Keratinocyte (primary cell): ENCODE results near the gene ARID5B. TPM values are rescaled to one million over a fixed set of nuclear protein-coding genes. Genes with fewer than 3 reads are reported as not detected.

Source experiments
- DNase-seq: peaks from one replicate; pipeline ENCODE4 v3.0.0-alpha.2; 2011; ENCODE audit warnings: low read depth, missing footprints, low spot score
- FAIRE-seq: peaks from 2 replicates; lab custom pipeline; 2011; peaks lifted over from hg19 to GRCh38; lab: Jason Lieb, UNC
- H2AFZ ChIP-seq: 2 replicates; pipeline ENCODE4 v1.6.0; 2012; ENCODE audit warnings: low read length, control low read depth, inconsistent platforms; ENCODE audit not compliant: control insufficient read depth
- H3K27ac ChIP-seq: 2 replicates; pipeline ENCODE4 v1.5.1; 2011; ENCODE audit warnings: low read length; ENCODE audit not compliant: control insufficient read depth, insufficient read depth
- H3K27me3 ChIP-seq: 3 replicates; pipeline ENCODE4 v1.6.0; 2011; ENCODE audit warnings: low read length; ENCODE audit not compliant: control insufficient read depth, insufficient read depth; ENCODE audit errors: extremely low read depth
- H3K36me3 ChIP-seq, 2 experiments: 2 replicates in 1 of 2; 3 replicates in 1 of 2; pipeline ENCODE4 v1.5.1; 2011; ENCODE audit warnings: low read length in 2 of 2, mild to moderate bottlenecking in 1 of 2; ENCODE audit not compliant: control insufficient read depth in 2 of 2, insufficient read depth in 2 of 2; ENCODE audit errors: extremely low read depth in 1 of 2
- H3K4me1 ChIP-seq: 3 replicates; pipeline ENCODE4 v1.5.1; 2011; ENCODE audit warnings: low read length; ENCODE audit not compliant: control insufficient read depth, insufficient read depth; ENCODE audit errors: extremely low read depth
- H3K4me2 ChIP-seq: 3 replicates; pipeline ENCODE4 v1.6.0; 2011; ENCODE audit warnings: low read depth, low read length; ENCODE audit not compliant: control insufficient read depth, insufficient read depth; ENCODE audit errors: extremely low read depth
- H3K4me3 ChIP-seq, 3 experiments: fragments of 200-600 bp in 1 of 3; sonication (generic) in 1 of 3; 2 replicates in 2 of 3; 3 replicates in 1 of 3; pipeline ENCODE4 v1.5.1; 2011 to 2016; ENCODE audit warnings: low read length in 3 of 3, mild to moderate bottlenecking in 3 of 3, control low read depth in 2 of 3, inconsistent platforms in 1 of 3, low read depth in 1 of 3, mixed read lengths in 1 of 3, mixed run types in 1 of 3, moderate library complexity in 1 of 3; ENCODE audit not compliant: control insufficient read depth in 2 of 3, insufficient read depth in 2 of 3; ENCODE audit errors: extremely low read depth in 1 of 3
- H3K79me2 ChIP-seq: 2 replicates; pipeline ENCODE4 v1.6.0; 2012; ENCODE audit warnings: low read length; ENCODE audit not compliant: control insufficient read depth, insufficient read depth
- H3K9ac ChIP-seq: 3 replicates; pipeline ENCODE4 v1.6.0; 2011; ENCODE audit warnings: low read length; ENCODE audit not compliant: control insufficient read depth, insufficient read depth; ENCODE audit errors: extremely low read depth
- H3K9me1 ChIP-seq: 3 replicates; pipeline ENCODE4 v1.6.0; 2011; ENCODE audit warnings: low read length; ENCODE audit not compliant: control insufficient read depth, insufficient read depth; ENCODE audit errors: extremely low read depth
- H3K9me3 ChIP-seq: 2 replicates; pipeline ENCODE4 v1.5.1; 2012; ENCODE audit warnings: low read depth, low read length; ENCODE audit not compliant: control insufficient read depth
- H4K20me1 ChIP-seq: 3 replicates; pipeline ENCODE4 v1.6.0; 2011; ENCODE audit warnings: low read length; ENCODE audit not compliant: control insufficient read depth, insufficient read depth; ENCODE audit errors: extremely low read depth
- EZH2 ChIP-seq: IDR thresholded peaks from one replicate; pipeline ENCODE4 v1.6.1; 2012; ENCODE audit warnings: inconsistent platforms, mild to moderate bottlenecking, low read length, moderate library complexity
- dilution Hi-C: fragments of 300-500 bp; cut with MboI; formaldehyde crosslinking; loops from one replicate; pipeline ENCODE4 v1.7.0; 2020; ENCODE audit warnings: low sequenced_read_pairs; ENCODE audit not compliant: extremely low pct_ligation_motif_present
- polyA plus RNA-seq, 5 experiments: library from polyadenylated mRNA; depleted of rRNA in 3 of 5; stranded (reverse) in 3 of 5; stranded (forward) in 1 of 5; unstranded in 1 of 5; fragments of >200 nt; gene quantifications; 1 replicate in 1 of 5; 2 replicates in 3 of 5; 3 replicates in 1 of 5; pipeline versions ENCODE4 v1.2.1 to v1.2.3, GENCODE V29; 2011 to 2012; ENCODE audit warnings: missing spikeins in 2 of 5, low read depth in 1 of 5, low replicate concordance in 1 of 5
- TF ChIP-seq, protein P1 (sequence below), 3 experiments: IDR thresholded peaks in 1 of 3; conservative IDR thresholded peaks in 1 of 3; optimal IDR thresholded peaks in 1 of 3; 2 replicates in 2 of 3; 3 replicates in 1 of 3; pipeline versions ENCODE3 to v1.5.1; 2011; ENCODE audit warnings: low read length in 3 of 3, mild to moderate bottlenecking in 3 of 3, moderate library complexity in 2 of 3, control low read depth in 1 of 3, inconsistent platforms in 1 of 3; ENCODE audit not compliant: insufficient read depth in 2 of 3; ENCODE audit errors: extremely low read depth in 1 of 3

The ARID5B gene
- polyA plus RNA-seq, 1 donor (not counting 4 experiments of a cell fraction or from before 2014, with no cell fraction given) = 7.0 TPM

DNA sequence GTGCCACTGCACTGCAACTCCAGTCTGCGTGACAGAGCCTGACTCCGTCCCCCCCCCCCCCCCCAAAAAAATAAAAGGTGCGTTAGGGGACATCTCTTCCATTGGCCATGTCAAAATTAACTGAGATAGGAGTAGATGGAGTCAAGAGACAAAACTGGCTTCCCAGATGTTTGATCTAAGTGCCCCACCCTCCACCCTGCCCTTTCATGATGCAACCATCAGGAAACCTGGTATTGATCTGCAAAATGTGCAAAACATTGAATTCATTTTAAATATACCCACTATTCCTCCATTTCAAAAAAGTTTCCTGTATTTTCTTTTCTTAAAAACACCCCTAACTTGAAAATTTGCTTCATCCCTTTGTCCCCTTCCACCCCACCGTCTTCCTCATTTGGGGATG, 17.5 kb downstream of the ARID5B start:
- TF ChIP-seq, protein P1, sequence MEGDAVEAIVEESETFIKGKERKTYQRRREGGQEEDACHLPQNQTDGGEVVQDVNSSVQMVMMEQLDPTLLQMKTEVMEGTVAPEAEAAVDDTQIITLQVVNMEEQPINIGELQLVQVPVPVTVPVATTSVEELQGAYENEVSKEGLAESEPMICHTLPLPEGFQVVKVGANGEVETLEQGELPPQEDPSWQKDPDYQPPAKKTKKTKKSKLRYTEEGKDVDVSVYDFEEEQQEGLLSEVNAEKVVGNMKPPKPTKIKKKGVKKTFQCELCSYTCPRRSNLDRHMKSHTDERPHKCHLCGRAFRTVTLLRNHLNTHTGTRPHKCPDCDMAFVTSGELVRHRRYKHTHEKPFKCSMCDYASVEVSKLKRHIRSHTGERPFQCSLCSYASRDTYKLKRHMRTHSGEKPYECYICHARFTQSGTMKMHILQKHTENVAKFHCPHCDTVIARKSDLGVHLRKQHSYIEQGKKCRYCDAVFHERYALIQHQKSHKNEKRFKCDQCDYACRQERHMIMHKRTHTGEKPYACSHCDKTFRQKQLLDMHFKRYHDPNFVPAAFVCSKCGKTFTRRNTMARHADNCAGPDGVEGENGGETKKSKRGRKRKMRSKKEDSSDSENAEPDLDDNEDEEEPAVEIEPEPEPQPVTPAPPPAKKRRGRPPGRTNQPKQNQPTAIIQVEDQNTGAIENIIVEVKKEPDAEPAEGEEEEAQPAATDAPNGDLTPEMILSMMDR (optimal IDR thresholded peaks at IDR 0.05 in 1 of 3, IDR thresholded peaks at IDR 0.05 in 1 of 3, conservative IDR thresholded peaks at IDR 0.05 in 1 of 3; ENCODE audit: extremely low read depth in 1 of 3, insufficient read depth in 2 of 3, low read length in 3 of 3) = no peak
- no peak for TF ChIP-seq EZH2
- no peak overlapping the region for H3K9ac ChIP-seq
- DNase-seq = no peak
- peaks cover 6 to 10% of the 10 kb centered on the region in 2 experiments for H3K36me3 ChIP-seq
- no peaks in the 10 kb centered on the region for H3K9me1 ChIP-seq
- H3K9me3 ChIP-seq = no peaks in the 10 kb centered on the region
- no peak overlapping the region for H3K4me2 ChIP-seq
- peaks cover 23% of the 10 kb centered on the region for H3K79me2 ChIP-seq
- FAIRE-seq = no peak
- dilution Hi-C loops = no loop called here
- H3K4me1 ChIP-seq = no peaks in the 10 kb centered on the region
- no peak overlapping the region for H3K27ac ChIP-seq
- H3K27me3 ChIP-seq = no peaks in the 10 kb centered on the region
- H3K4me3 ChIP-seq = no peak overlapping the region
- no peak overlapping the region for H2AFZ ChIP-seq
- no peaks in the 10 kb centered on the region for H4K20me1 ChIP-seq

DNA sequence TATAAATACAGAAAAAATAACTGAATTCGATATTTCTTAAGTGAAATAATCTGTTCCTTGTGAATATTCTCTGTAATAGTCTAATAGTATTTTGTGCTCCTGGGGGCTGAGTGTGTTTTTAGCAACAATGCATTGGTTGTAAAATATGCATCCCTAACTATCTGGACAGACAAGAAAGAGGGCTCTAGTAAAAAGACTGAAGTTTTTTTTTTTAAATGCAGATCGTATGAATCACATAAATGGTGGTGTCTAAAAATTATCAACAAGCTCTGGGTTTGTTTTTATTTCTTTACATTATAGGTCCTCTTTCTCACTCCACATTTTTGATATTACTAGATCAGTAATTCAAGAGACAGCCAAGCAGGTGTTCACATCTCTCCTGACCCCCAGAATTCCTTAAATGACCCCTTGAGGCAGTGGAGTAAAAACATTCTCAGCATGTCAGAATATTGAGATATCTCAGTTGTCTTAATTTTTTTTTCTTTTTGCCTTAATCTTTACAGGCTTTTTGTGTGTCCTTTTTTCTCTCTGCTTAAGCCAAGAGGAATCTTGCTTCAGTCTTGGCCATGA, 18.2 kb downstream of the ARID5B start:
- H3K36me3 ChIP-seq = peaks cover 7 to 11% of the 10 kb centered on the region in 2 experiments
- DNase-seq (no peak), FAIRE-seq (no peak)
- no peaks in the 10 kb centered on the region for H3K9me1 ChIP-seq
- no peak overlapping the region for H3K4me3 ChIP-seq
- H4K20me1 ChIP-seq = no peaks in the 10 kb centered on the region
- TF ChIP-seq, protein P1 (optimal IDR thresholded peaks at IDR 0.05 in 1 of 3, IDR thresholded peaks at IDR 0.05 in 1 of 3, conservative IDR thresholded peaks at IDR 0.05 in 1 of 3; ENCODE audit: extremely low read depth in 1 of 3, insufficient read depth in 2 of 3, low read length in 3 of 3) = no peak
- no peak for TF ChIP-seq EZH2
- H3K9me3 ChIP-seq = no peaks in the 10 kb centered on the region
- no peak overlapping the region for H3K27ac ChIP-seq
- no peaks in the 10 kb centered on the region for H3K27me3 ChIP-seq
- dilution Hi-C loops = no loop called here
- no peak overlapping the region for H3K4me2 ChIP-seq
- no peak overlapping the region for H2AFZ ChIP-seq
- H3K4me1 ChIP-seq = no peaks in the 10 kb centered on the region
- peaks cover 27% of the 10 kb centered on the region for H3K79me2 ChIP-seq
- no peak overlapping the region for H3K9ac ChIP-seq
